ENCODE results near the gene HINFP. TPM values are rescaled to one million over a fixed set of nuclear protein-coding genes. Genes with fewer than 3 reads are reported as not detected.

The HINFP gene
- total RNA-seq, 2 donors from 2014 or later, result 22.1 to 41.7 TPM

- Histone ChIP-seq H3K9me3 (no peaks in the 10 kb centered on the region), H3K27me3 (replicated peaks; ENCODE audit: insufficient read depth) (no peaks in the 10 kb centered on the region), H3K4me1 (replicated peaks) (no peaks in the 10 kb centered on the region), H3K4me3 (no peak overlapping the region), H3K36me3 (peaks cover 0 to 12% of the 10 kb centered on the region in 2 donors), H3K27ac (no peak overlapping the region)
- intact Hi-C loops (cut with DNase I), result no loop called here
- no peak for DNase-seq (ENCODE audit: low spot score)
- no peak for TF ChIP-seq POLR2AphosphoS5 (IDR thresholded peaks at IDR 0.05)
- TF ChIP-seq CTCF (IDR thresholded peaks at IDR 0.05), result no peak
- TF ChIP-seq POLR2A (IDR thresholded peaks at IDR 0.05), result no peak
- WGBS, result 93% methylated on average over 6 of the region's 9 CpGs
Observed at GRCh38 chr11:119113716-119114115, 7.7 kb upstream of the HINFP start.

DNA sequence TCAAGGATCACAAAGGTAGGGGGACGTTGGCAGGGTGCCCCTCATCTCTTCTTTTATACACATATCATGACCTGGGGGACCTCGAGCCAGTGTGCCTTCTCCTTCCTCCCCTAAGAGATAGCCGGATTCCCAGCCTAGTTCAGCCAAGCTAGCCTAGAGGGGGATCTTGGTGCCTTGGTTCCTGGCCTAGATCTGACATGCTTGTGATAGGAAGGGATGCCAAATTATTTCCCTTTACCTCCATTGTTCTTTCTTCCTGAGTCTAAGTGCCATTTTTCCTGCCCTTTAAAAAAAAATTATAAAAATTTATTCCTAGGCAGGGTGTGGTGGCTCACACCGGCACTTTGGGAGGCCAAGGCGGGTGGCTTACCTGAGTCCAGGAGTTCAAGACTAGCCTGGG, 7.0 kb upstream of the HINFP start:
- no peak overlapping the region for H3K27ac ChIP-seq
- TF ChIP-seq POLR2AphosphoS5 (IDR thresholded peaks at IDR 0.05) (no peak), POLR2A (IDR thresholded peaks at IDR 0.05) (no peak), CTCF (IDR thresholded peaks at IDR 0.05) (no peak)
- H3K36me3 ChIP-seq, result peaks cover 0 to 12% of the 10 kb centered on the region in 2 donors
- H3K4me3 ChIP-seq, result no peak overlapping the region
- intact Hi-C loops (cut with DNase I), result no loop called here
- no peaks in the 10 kb centered on the region for H3K9me3 ChIP-seq
- no peaks in the 10 kb centered on the region for H3K27me3 ChIP-seq (replicated peaks; ENCODE audit: insufficient read depth)
- WGBS, result 85% methylated on average over 5 of the region's 5 CpGs
- no peaks in the 10 kb centered on the region for H3K4me1 ChIP-seq (replicated peaks)
- no peak for DNase-seq (ENCODE audit: low spot score)

GRCh38 chr11:119115484-119116234, 5.7 kb upstream of the HINFP start:
- no peak for TF ChIP-seq POLR2A (IDR thresholded peaks at IDR 0.05)
- TF ChIP-seq CTCF (IDR thresholded peaks at IDR 0.05), result no peak
- no peak for TF ChIP-seq POLR2AphosphoS5 (IDR thresholded peaks at IDR 0.05)
- H3K9me3 ChIP-seq, result no peaks in the 10 kb centered on the region
- H3K27me3 ChIP-seq (replicated peaks; ENCODE audit: insufficient read depth), result no peaks in the 10 kb centered on the region
- WGBS, result 65% methylated on average over 24 of the region's 24 CpGs
- peaks cover 0 to 12% of the 10 kb centered on the region in 2 donors for H3K36me3 ChIP-seq
- intact Hi-C loops (cut with DNase I), result no loop called here
- no peak overlapping the region for H3K4me3 ChIP-seq
- H3K27ac ChIP-seq, result no peak overlapping the region
- no peak for DNase-seq (ENCODE audit: low spot score)
- H3K4me1 ChIP-seq (replicated peaks), result peaks cover 2% of the 10 kb centered on the region

DNA sequence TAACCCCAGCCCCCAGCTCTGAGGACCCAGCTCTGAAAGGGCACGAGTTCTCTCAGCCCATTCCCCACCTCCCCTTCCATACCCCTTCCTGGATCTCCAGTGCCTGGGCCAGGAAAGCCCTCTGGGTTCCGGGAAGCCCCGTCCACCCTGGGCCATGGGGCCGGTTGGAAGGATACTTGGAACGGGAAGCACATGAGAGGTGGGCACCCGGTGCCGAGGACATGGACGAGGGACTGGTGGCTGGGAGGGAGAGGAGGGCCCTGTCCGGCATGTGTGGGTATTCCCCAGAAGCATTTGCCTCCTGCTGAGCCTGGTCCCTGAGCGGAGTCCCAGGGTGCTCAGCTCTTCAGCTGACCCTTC, 5.2 kb upstream of the HINFP start:
- 85% methylated on average over 10 of the region's 10 CpGs for WGBS
- no peak overlapping the region for H3K27ac ChIP-seq
- peaks cover 0 to 12% of the 10 kb centered on the region in 2 donors for H3K36me3 ChIP-seq
- DNase-seq (ENCODE audit: low spot score), result no peak
- H3K4me3 ChIP-seq, result no peak overlapping the region
- H3K27me3 ChIP-seq (replicated peaks; ENCODE audit: insufficient read depth), result no peaks in the 10 kb centered on the region
- peaks cover 2% of the 10 kb centered on the region for H3K4me1 ChIP-seq (replicated peaks)
- TF ChIP-seq POLR2A (IDR thresholded peaks at IDR 0.05) (no peak), POLR2AphosphoS5 (IDR thresholded peaks at IDR 0.05) (no peak), CTCF (IDR thresholded peaks at IDR 0.05) (no peak)
- H3K9me3 ChIP-seq, result no peaks in the 10 kb centered on the region
- intact Hi-C loops (cut with DNase I), result no loop called here

- Histone ChIP-seq H3K9me3 (no peaks in the 10 kb centered on the region), H3K4me3 (no peak overlapping the region), H3K27ac (no peak overlapping the region), H3K36me3 (peaks cover 0 to 10% of the 10 kb centered on the region in 2 donors), H3K4me1 (replicated peaks) (peaks cover 2% of the 10 kb centered on the region), H3K27me3 (replicated peaks; ENCODE audit: insufficient read depth) (no peaks in the 10 kb centered on the region)
- DNase-seq (ENCODE audit: low spot score), result no peak
- TF ChIP-seq CTCF (IDR thresholded peaks at IDR 0.05) (no peak), POLR2AphosphoS5 (IDR thresholded peaks at IDR 0.05) (no peak), POLR2A (IDR thresholded peaks at IDR 0.05) (no peak)
- intact Hi-C loops (cut with DNase I), result no loop called here
- 61% methylated on average over 5 of the region's 5 CpGs for WGBS
Observed at GRCh38 chr11:119116601-119117000, 4.8 kb upstream of the HINFP start.

All from prostate gland (tissue), 2 donors.